Sigmoid colon (tissue), 7 donors: Measurements from ENCODE around the gene KRTAP4-2. TPM values are rescaled to one million over a fixed set of nuclear protein-coding genes. Genes with fewer than 3 reads are reported as not detected.

ENCODE experiments used
- DNase-seq: peaks from one replicate; pipeline ENCODE4 v3.0.0-alpha.2; 2019
- H3K27ac ChIP-seq, 4 donors: fragments of 200-600 bp; sonication (generic); one replicate each; pipeline ENCODE4 v1.5.1; 2016 to 2019; ENCODE audit warnings: mild to moderate bottlenecking in 1 of 4
- H3K27me3 ChIP-seq, 3 donors: fragments of 200-600 bp; sonication (generic); one replicate each; pipeline ENCODE4 v1.5.1; 2019; ENCODE audit warnings: mild to moderate bottlenecking in 1 of 3
- H3K36me3 ChIP-seq, 4 donors: fragments of 200-600 bp; sonication (generic); one replicate each; pipeline ENCODE4 v1.5.1; 2016 to 2019
- H3K4me1 ChIP-seq, 4 donors: fragments of 200-600 bp; sonication (generic); one replicate each; pipeline ENCODE4 v1.5.1; 2017 to 2019
- H3K4me3 ChIP-seq, 4 donors: fragments of 200-600 bp; sonication (generic); one replicate each; pipeline ENCODE4 v1.5.1; 2017 to 2019; ENCODE audit warnings: mild to moderate bottlenecking in 2 of 4, moderate library complexity in 1 of 4
- H3K9me3 ChIP-seq, 4 donors: fragments of 200-600 bp in 3 of 4; sonication (generic) in 3 of 4; one replicate each; pipeline versions ENCODE4 v1.5.1 to v1.6.1; 2013 to 2019
- CTCF ChIP-seq, 4 experiments: fragments of 450-650 bp in 3 of 4; fragments of 200-600 bp in 1 of 4; IDR thresholded peaks; one replicate each; pipeline ENCODE4 v1.5.1; 2016 to 2019; ENCODE audit warnings: antibody characterized with exemption in 4 of 4, mild to moderate bottlenecking in 3 of 4, moderate library complexity in 2 of 4
- EP300 ChIP-seq, 4 donors: sonication (generic); formaldehyde crosslinking; IDR thresholded peaks; one replicate each; pipeline ENCODE4 v1.6.1; 2017; ENCODE audit warnings: antibody characterized with exemption in 4 of 4
- POLR2A ChIP-seq, 2 donors: fragments of 450-650 bp; IDR thresholded peaks; one replicate each; pipeline ENCODE4 v1.6.1; 2016; ENCODE audit warnings: antibody characterized with exemption in 2 of 2, mild to moderate bottlenecking in 2 of 2, moderate library complexity in 2 of 2
- POLR2AphosphoS5 ChIP-seq, 4 donors: sonication (generic); formaldehyde crosslinking; IDR thresholded peaks; one replicate each; pipeline ENCODE4 v1.6.1; 2017; ENCODE audit warnings: antibody characterized with exemption in 4 of 4
- WGBS, 2 donors: extraction: QIAGEN DNeasy Blood & Tissue Kit; methylation state at CpG; one replicate each; pipeline ENCODE4 v1.1.7; 2013; 5-methylcytosine and 5-hydroxymethylcytosine counted together
- intact Hi-C: fragments of 100-400 bp; cut with DNase I; formaldehyde crosslinking; loops from one replicate; pipeline ENCODE4 v1.15.1; 2023
- polyA plus RNA-seq, 3 donors: library from polyadenylated mRNA; stranded (reverse); fragments of 200-250 nt; gene quantifications; one replicate each; pipeline ENCODE4 v1.2.3, GENCODE V29; 2013
- total RNA-seq, 4 donors: library from RNA; depleted of rRNA; stranded (reverse); fragments of >200 nt; gene quantifications; one replicate each; pipeline ENCODE4 v1.1.0, GENCODE V29; 2016
- donor health status: healthy with polysubstance abuse.
- donor health status: Bipolar disorder and iron deficiency.
- donor health status: healthy.

Gene KRTAP4-2
- total and polyA plus RNA-seq, 7 donors = not detected

DNA sequence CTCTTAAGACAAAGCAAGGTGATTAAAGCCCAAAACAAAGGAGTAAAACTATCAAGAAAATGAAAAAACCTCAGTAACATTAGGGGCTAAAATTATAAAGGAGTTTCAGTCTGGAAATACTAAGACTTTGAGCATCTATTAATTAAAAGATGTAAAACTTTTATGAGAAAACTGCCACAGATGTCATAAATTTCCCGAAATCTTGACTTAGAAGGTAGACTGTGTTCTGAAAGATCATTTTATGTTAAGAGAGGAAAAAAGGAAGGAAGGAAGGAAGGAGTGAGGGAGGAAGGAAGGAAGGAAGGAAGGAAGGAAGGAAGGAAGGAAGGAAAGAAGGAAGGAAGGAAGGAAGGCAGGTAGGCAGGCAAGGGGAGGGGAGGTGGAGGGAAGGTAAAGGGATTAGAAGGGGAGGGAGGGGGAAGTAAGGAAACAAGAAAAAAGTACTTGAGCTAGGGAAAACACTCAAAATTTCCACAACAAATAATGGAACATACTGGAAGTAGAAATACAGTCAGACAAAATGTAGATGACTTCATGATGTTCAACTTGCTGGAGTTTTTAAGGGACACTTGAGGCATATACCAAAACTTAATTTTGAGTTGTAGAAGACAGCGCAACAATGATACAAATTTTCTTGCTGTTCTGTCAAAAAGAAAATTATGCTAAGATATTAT, 30.4 kb downstream of the KRTAP4-2 start:
- 90 to 95% methylated on average over 2 of the region's 2 CpGs for WGBS, 2 donors
- intact Hi-C loops = no loop called here
- H3K9me3 ChIP-seq = peaks cover 0 to 8% (median 3%) of the 10 kb centered on the region in 4 donors
- DNase-seq = no peak
- H3K4me1 ChIP-seq = no peaks in the 10 kb centered on the region
- no peaks in the 10 kb centered on the region for H3K27me3 ChIP-seq
- TF ChIP-seq POLR2A (IDR thresholded peaks at IDR 0.05) (no peak), CTCF (IDR thresholded peaks at IDR 0.05) (no peak), EP300 (IDR thresholded peaks at IDR 0.05) (no peak), POLR2AphosphoS5 (IDR thresholded peaks at IDR 0.05) (no peak)
- no peak overlapping the region for H3K4me3 ChIP-seq
- no peaks in the 10 kb centered on the region for H3K36me3 ChIP-seq
- no peak overlapping the region for H3K27ac ChIP-seq

DNA sequence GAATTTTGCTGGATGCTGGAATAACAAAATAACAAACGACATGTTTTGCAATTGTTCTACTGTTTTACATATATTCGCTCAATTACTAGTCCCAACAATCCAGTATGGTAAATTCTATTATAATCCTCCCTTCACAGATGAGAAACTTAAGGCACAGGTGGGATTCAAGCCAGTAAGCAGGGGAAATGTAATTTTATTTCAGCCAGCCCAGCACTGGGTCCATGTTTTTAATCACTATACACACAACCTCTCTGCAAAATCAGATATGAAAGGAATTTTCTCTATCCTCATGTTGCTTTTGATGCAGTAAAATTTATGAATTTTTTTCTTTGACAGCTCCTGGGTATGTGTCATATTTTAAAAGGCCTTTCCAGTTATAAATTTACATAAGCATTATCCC, 32.8 kb downstream of the KRTAP4-2 start:
- intact Hi-C loops = no loop called here
- Histone ChIP-seq H3K9me3 (peaks cover 0 to 11% (median 3%) of the 10 kb centered on the region in 4 donors), H3K4me3 (no peak overlapping the region), H3K27ac (no peak overlapping the region), H3K4me1 (no peaks in the 10 kb centered on the region), H3K27me3 (no peaks in the 10 kb centered on the region), H3K36me3 (no peaks in the 10 kb centered on the region)
- TF ChIP-seq POLR2AphosphoS5 (IDR thresholded peaks at IDR 0.05) = no peak
- TF ChIP-seq EP300 (IDR thresholded peaks at IDR 0.05) = no peak
- no peak for TF ChIP-seq CTCF (IDR thresholded peaks at IDR 0.05)
- no peak for TF ChIP-seq POLR2A (IDR thresholded peaks at IDR 0.05)
- DNase-seq = no peak
- WGBS, 2 donors = 92 to 93% methylated on average over 2 of the region's 2 CpGs

DNA sequence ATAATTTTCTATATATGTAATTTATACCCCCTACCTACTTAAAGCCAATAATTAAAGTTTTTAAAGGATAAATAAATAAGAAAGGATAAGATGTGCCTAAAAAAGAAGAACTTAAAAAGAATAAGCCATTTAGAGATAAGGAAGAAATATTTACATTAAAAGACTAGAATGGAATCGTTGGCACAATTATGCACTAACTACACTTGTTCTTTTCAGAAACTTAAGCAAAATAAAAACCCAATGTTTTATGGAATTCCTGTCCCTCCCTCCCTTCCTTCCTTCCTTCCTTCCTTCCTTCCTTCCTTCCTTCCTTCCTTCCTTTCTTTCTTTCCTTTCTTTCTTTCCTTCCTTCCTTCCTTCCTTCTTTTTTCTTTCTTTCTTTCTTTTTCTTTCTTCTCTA, 33.2 kb downstream of the KRTAP4-2 start:
- WGBS, 2 donors = 90 to 94% methylated on average over 1 of the region's 1 CpG
- Histone ChIP-seq H3K4me3 (no peak overlapping the region), H3K36me3 (no peaks in the 10 kb centered on the region), H3K27me3 (no peaks in the 10 kb centered on the region), H3K9me3 (peaks cover 0 to 15% (median 4%) of the 10 kb centered on the region in 4 donors), H3K27ac (no peak overlapping the region), H3K4me1 (no peaks in the 10 kb centered on the region)
- DNase-seq = no peak
- TF ChIP-seq POLR2A (IDR thresholded peaks at IDR 0.05) = no peak
- TF ChIP-seq POLR2AphosphoS5 (IDR thresholded peaks at IDR 0.05) = no peak
- no peak for TF ChIP-seq EP300 (IDR thresholded peaks at IDR 0.05)
- TF ChIP-seq CTCF (IDR thresholded peaks at IDR 0.05) = no peak
- intact Hi-C loops = no loop called here

- intact Hi-C loops = no loop called here
- H3K4me1 ChIP-seq = no peaks in the 10 kb centered on the region
- H3K9me3 ChIP-seq = peaks cover 0 to 16% (median 4%) of the 10 kb centered on the region in 4 donors
- DNase-seq = no peak
- no peak overlapping the region for H3K4me3 ChIP-seq
- H3K27ac ChIP-seq = no peak overlapping the region
- TF ChIP-seq POLR2AphosphoS5 (IDR thresholded peaks at IDR 0.05) = no peak
- TF ChIP-seq EP300 (IDR thresholded peaks at IDR 0.05) = no peak
- TF ChIP-seq POLR2A (IDR thresholded peaks at IDR 0.05) = no peak
- no peak for TF ChIP-seq CTCF (IDR thresholded peaks at IDR 0.05)
- H3K27me3 ChIP-seq = no peaks in the 10 kb centered on the region
- no peaks in the 10 kb centered on the region for H3K36me3 ChIP-seq
Observed at GRCh38 chr17:41141361-41141760, 36.7 kb downstream of the KRTAP4-2 start.
